ENCODE data around the gene ENO2. TPM values are rescaled to one million over a fixed set of nuclear protein-coding genes. Genes with fewer than 3 reads are reported as not detected.
"Not testable (repeated sequence)": the region's sequence is repeated elsewhere in the genome, so short reads cannot be mapped to it uniquely, and the experiment has no call there.

ENO2 gene
- total RNA-seq (100 to 1,000 TPM; 187 to 190 TPM), polyA plus RNA-seq (10 to 100 TPM; 28.4 to 35.8 TPM)

DNA sequence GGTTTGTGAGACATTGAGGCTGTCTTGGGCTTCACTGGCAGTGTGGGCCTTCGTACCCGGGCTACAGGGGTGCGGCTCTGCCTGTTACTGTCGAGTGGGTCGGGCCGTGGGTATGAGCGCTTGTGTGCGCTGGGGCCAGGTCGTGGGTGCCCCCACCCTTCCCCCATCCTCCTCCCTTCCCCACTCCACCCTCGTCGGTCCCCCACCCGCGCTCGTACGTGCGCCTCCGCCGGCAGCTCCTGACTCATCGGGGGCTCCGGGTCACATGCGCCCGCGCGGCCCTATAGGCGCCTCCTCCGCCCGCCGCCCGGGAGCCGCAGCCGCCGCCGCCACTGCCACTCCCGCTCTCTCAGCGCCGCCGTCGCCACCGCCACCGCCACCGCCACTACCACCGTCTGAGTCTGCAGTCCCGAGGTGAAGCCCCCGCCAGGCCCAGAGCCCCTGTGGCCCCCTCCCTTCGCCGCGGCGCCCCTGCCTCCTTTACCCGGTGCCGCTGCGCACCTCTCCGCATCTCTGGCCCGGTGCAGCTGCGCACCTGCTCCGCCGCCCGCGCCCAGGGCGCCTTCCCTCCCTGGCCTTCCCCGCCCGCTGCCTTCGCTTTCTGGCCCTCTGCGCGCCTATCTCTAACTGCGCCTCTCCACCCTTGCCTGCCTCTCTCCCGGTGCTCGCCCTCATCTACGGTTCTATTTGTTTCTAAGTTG lies at the start of gene ENO2:
Gene ENO2 (plus strand): TSS at position 335 of the 701 bp plus-strand sequence. CDS start 1,253 bp downstream, outside the sequence.
- CTCF ChIA-PET (ENCODE audit: partially characterized antibody), result interaction anchor here (0.7 to 5.7 kb wide), 6 partner anchors 9 to 45 kb away, joined by 3 to 44 read pairs (median 4); partner anchors contain the start of gene SPSB2
- Mint-ChIP-seq H3K27me3 (no peaks in the 10 kb centered on the region), H3K4me3 (peak within 1 kb of the TSS; percentile 90 to 98 (median 96)), H3K4me1 (peaks cover 12 to 44% (median 27%) of the 10 kb centered on the region in 4 donors), H3K27ac (peak within 1 kb of the TSS; percentile 88 to 98 (median 96)), H3K9me3 (peaks cover 0 to 3% (median 0%) of the 10 kb centered on the region in 8 donors), H3K36me3 (peaks cover 10 to 27% of the 10 kb centered on the region in 2 donors)
- peak; percentile 83 to 93 (median 85) for DNase-seq
- peak within 1 kb of the TSS; percentile 77 for H3K27ac ChIP-seq (ENCODE audit: low read depth, low read length)
- H3K27me3 ChIP-seq (ENCODE audit: insufficient read depth, low read length), result no peaks in the 10 kb centered on the region
- intact Hi-C loops (cut with micrococcal nuclease), result loop anchor here (1.0 kb wide), 5 partner anchors 10 to 41 kb away; partner anchors contain the start of genes C12orf57, LRRC23 and SPSB2
- H3K9me3 ChIP-seq (ENCODE audit: control insufficient read depth in 1 of 2, low read length in 2 of 2), result no peaks in the 10 kb centered on the region
- H3K36me3 ChIP-seq (ENCODE audit: insufficient read depth, low read length), result peaks cover 10% of the 10 kb centered on the region
- POLR2A ChIA-PET (ENCODE audit: partially characterized antibody), result interaction anchor here (0.6 to 6.8 kb wide), 22 partner anchors 9 to 275 kb away, joined by 3 to 58 read pairs (median 6); partner anchors contain the start of genes ATN1, C12orf57, C1RL and CDCA3
- peaks cover 29% of the 10 kb centered on the region for H3K4me1 ChIP-seq (ENCODE audit: insufficient read depth, low read length)
- H3K4me3 ChIP-seq (ENCODE audit: low read length in 2 of 2), result peak within 1 kb of the TSS; percentile 69 to 76

DNA sequence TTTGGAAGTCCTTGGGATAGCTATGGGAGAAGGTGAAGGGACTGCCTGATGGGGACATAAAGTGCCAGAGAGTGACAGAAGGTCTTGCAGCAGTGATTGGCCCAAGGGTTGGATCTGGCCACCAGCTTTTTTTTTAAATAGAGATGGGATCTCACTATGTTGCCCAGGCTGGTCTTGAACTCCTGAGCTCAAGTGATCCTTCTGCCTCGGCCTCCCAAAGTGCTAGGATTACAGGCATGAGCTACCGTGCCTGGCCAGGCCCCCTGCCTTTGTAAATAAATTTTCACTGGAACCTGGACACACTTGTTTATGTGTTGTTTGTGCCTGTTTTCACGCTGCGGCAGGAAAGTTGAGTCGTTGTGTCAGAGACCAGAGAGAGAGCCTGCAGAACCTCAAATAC lies 49.1 kb upstream of the ENO2 start:
- Mint-ChIP-seq H3K36me3 (peaks cover 37 to 74% of the 10 kb centered on the region in 2 donors), H3K27ac (peak overlapping the region in 6 of 7 donors; percentile 17 to 83 (median 58)), H3K4me3 (peak overlapping the region in 5 of 8 donors; percentile 6 to 95 (median 52)), H3K4me1 (peaks cover 20 to 35% (median 28%) of the 10 kb centered on the region in 4 donors)
- Histone ChIP-seq H3K4me1 (ENCODE audit: insufficient read depth, low read length) (peaks cover 31% of the 10 kb centered on the region), H3K36me3 (ENCODE audit: insufficient read depth, low read length) (peaks cover 39% of the 10 kb centered on the region)
- DNase-seq; H3K27me3 Mint-ChIP-seq; intact Hi-C loops (cut with micrococcal nuclease); H3K9me3 ChIP-seq (ENCODE audit: control insufficient read depth in 1 of 2, low read length in 2 of 2); H3K9me3 Mint-ChIP-seq; H3K27ac ChIP-seq (ENCODE audit: low read depth, low read length); H3K4me3 ChIP-seq (ENCODE audit: low read length in 2 of 2); H3K27me3 ChIP-seq (ENCODE audit: insufficient read depth, low read length): not testable (repeated sequence)
- ChIA-PET POLR2A (ENCODE audit: partially characterized antibody) (interaction anchor here (1.0 to 11.0 kb wide), 3 partner anchors 11 to 79 kb away, joined by 3 to 270 read pairs (median 8); partner anchors contain the start of genes C12orf57, CDCA3, RNU7-1 and USP5), CTCF (ENCODE audit: partially characterized antibody) (interaction anchor here (1.1 to 1.5 kb wide), 4 partner anchors 10 to 242 kb away, joined by 3 to 7 read pairs (median 5); partner anchors contain the start of gene CDCA3)

DNA sequence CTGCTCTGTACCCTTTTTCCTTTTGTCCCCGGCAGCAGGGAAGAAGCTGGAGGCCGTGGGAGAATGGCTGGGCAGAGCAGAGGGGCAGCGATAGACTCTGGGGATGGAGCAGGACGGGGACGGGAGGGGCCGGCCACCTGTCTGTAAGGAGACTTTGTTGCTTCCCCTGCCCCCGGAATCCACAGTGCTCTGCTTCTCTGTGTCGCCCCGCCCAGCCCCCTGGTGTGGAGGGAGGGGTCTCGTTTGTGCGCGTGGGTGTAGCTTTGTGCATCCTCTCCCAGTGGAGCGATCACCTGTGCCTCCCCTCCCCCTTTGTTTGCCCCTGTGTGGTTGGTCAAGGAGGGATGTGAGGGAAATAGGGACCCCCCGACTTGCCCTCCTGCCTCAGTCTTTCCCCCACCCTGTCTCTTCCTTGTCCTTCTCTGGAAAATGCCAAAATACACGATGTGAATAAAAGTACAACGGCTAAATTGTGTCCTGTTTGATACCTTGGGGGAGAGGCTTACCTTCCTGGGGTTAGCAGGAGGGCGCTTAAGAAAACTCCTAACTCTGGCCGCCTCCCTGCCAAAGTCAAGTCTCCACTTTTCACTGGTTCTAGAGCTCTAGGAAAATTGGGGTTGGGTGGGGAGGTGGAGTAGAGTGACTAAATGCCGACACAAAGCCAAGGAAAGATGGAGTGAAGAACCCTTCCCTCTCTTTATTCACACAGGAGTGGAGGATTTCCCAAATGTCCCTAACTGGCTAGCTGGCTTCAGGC lies 48.0 kb upstream of the ENO2 start:
- Histone ChIP-seq H3K4me1 (ENCODE audit: insufficient read depth, low read length) (peaks cover 41% of the 10 kb centered on the region), H3K27me3 (ENCODE audit: insufficient read depth, low read length) (no peaks in the 10 kb centered on the region), H3K9me3 (ENCODE audit: control insufficient read depth in 1 of 2, low read length in 2 of 2) (no peaks in the 10 kb centered on the region), H3K36me3 (ENCODE audit: insufficient read depth, low read length) (peaks cover 37% of the 10 kb centered on the region), H3K27ac (ENCODE audit: low read depth, low read length) (peak overlapping the region; percentile 69), H3K4me3 (ENCODE audit: low read length in 2 of 2) (peak overlapping the region in 1 of 2 donors; percentile 67)
- peaks cover 25 to 45% (median 38%) of the 10 kb centered on the region in 4 donors for H3K4me1 Mint-ChIP-seq
- POLR2A ChIA-PET (ENCODE audit: partially characterized antibody), result interaction anchor here (0.5 to 11.0 kb wide), 20 partner anchors 12 to 286 kb away, joined by 3 to 270 read pairs (median 4); partner anchors contain the start of genes C12orf57, C1RL, CD4 and CDCA3
- DNase-seq, result no peak
- CTCF ChIA-PET (ENCODE audit: partially characterized antibody), result interaction anchor here (1.0 to 9.2 kb wide), 9 partner anchors 12 to 260 kb away, joined by 3 to 151 read pairs (median 6); partner anchors contain the start of genes C12orf57, C1RL, CDCA3 and RNU7-1
- H3K27me3 Mint-ChIP-seq, result no peaks in the 10 kb centered on the region
- intact Hi-C loops (cut with micrococcal nuclease), result no loop called here
- H3K9me3 Mint-ChIP-seq, result no peaks in the 10 kb centered on the region
- H3K4me3 Mint-ChIP-seq, result peak overlapping the region; percentile 86 to 96 (median 92)
- peaks cover 30 to 70% of the 10 kb centered on the region in 2 donors for H3K36me3 Mint-ChIP-seq
- H3K27ac Mint-ChIP-seq, result peak overlapping the region in 6 of 7 donors; percentile 57 to 93 (median 87)

DNA sequence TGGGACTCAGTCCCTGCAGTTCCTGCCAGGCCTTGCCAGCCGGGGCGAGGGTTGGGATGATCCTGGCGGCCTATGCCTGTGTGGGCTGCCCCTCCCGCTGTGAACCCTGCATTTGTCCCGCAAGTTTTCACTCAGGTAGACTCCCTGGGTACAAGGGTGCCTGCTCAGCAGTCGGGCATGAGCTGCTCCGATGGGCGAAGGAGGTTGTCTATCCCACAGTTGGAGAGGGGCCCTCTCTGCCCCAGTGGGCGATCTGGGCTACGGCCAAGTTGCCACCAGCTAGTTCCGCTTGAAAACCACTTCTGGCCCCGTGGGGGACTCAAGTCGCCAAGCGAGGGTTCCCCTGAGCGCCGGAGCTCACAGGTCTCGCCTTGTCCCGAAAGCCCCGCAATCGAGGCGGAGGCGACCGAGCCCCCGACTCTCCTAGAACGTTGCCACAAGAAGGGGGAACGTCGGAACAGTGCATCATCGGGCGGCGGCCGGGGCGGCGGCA lies 47.4 kb upstream of the ENO2 start:
- H3K4me1 Mint-ChIP-seq, result peaks cover 30 to 52% (median 43%) of the 10 kb centered on the region in 4 donors
- peaks cover 24 to 70% of the 10 kb centered on the region in 2 donors for H3K36me3 Mint-ChIP-seq
- no peaks in the 10 kb centered on the region for H3K9me3 Mint-ChIP-seq
- H3K27me3 Mint-ChIP-seq, result no peaks in the 10 kb centered on the region
- intact Hi-C loops (cut with micrococcal nuclease), result loop anchor here (1.0 kb wide), 3 partner anchors 15 to 103 kb away; partner anchors contain the start of genes EMG1, LRRC23, PHB2 and USP5
- peaks cover 33% of the 10 kb centered on the region for H3K36me3 ChIP-seq (ENCODE audit: insufficient read depth, low read length)
- H3K9me3 ChIP-seq (ENCODE audit: control insufficient read depth in 1 of 2, low read length in 2 of 2), result no peaks in the 10 kb centered on the region
- H3K4me3 Mint-ChIP-seq, result peak overlapping the region; percentile 86 to 96 (median 92)
- peak in 2 of 5 donors; percentile 17 to 80 for DNase-seq
- H3K4me1 ChIP-seq (ENCODE audit: insufficient read depth, low read length), result peaks cover 48% of the 10 kb centered on the region
- H3K27ac Mint-ChIP-seq, result peak overlapping the region; percentile 82 to 94 (median 91)
- peak overlapping the region; percentile 36 to 67 for H3K4me3 ChIP-seq (ENCODE audit: low read length in 2 of 2)
- ChIA-PET POLR2A (ENCODE audit: partially characterized antibody) (interaction anchor here (0.5 to 11.0 kb wide), 28 partner anchors 13 to 287 kb away, joined by 3 to 270 read pairs (median 4); partner anchors contain the start of genes C12orf57, C1RL, CD4 and CDCA3), CTCF (ENCODE audit: partially characterized antibody) (interaction anchor here (1.0 to 9.2 kb wide), 8 partner anchors 14 to 259 kb away, joined by 3 to 151 read pairs (median 6); partner anchors contain the start of genes C12orf57, C1RL, CDCA3 and RNU7-1)
- H3K27me3 ChIP-seq (ENCODE audit: insufficient read depth, low read length), result no peaks in the 10 kb centered on the region
- H3K27ac ChIP-seq (ENCODE audit: low read depth, low read length), result peak overlapping the region; percentile 69

DNA sequence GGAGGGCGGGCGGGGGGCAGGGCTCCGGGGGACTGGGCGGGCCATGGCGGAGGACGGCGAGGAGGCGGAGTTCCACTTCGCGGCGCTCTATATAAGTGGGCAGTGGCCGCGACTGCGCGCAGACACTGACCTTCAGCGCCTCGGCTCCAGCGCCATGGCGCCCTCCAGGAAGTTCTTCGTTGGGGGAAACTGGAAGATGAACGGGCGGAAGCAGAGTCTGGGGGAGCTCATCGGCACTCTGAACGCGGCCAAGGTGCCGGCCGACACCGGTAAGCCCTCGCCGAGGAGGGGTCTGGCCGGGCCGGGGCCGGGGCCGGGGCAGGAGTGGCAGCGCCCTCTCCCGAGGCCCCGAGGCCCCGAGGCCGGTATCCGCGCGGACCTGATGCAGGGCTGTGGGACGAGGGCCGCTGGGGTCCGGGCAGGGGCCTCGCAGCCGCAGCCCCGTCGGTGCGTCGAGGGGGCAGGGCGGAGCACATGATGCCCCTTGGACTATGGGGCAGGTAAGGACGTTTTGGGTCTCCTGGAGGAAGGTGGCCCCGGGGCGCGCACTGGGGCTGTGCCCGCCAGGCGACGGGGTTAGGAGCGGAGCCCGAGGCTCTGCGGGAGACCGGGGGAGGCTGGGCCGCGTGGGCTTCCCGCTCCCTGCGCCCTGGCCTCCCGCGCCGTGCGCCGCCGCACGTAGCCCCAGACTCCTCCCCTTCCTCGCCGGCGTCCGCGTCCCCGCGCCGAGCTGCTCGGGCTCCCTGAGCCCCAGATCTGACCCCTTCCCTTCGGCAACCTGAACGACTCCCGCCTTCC lies 46.8 kb upstream of the ENO2 start, which contains the start of gene TPI1:
Gene TPI1 (plus strand): TSS at position 119 of the 798 bp plus-strand sequence. CDS start 36 bp downstream, at position 155.
- CTCF ChIA-PET (ENCODE audit: partially characterized antibody), result interaction anchor here (0.6 to 9.2 kb wide), 10 partner anchors 15 to 243 kb away, joined by 3 to 151 read pairs (median 8); partner anchors contain the start of genes C12orf57, C1RL, CDCA3 and LRRC23
- POLR2A ChIA-PET (ENCODE audit: partially characterized antibody), result interaction anchor here (0.7 to 11.0 kb wide), 30 partner anchors 9 to 241 kb away, joined by 3 to 270 read pairs (median 4); partner anchors contain the start of genes C12orf57, C1RL, CD4 and CDCA3
- peak; percentile 59 to 68 (median 62) for DNase-seq
- H3K9me3 ChIP-seq (ENCODE audit: control insufficient read depth in 1 of 2, low read length in 2 of 2), result no peaks in the 10 kb centered on the region
- no peaks in the 10 kb centered on the region for H3K27me3 Mint-ChIP-seq
- no peaks in the 10 kb centered on the region for H3K9me3 Mint-ChIP-seq
- H3K36me3 ChIP-seq (ENCODE audit: insufficient read depth, low read length), result peaks cover 27% of the 10 kb centered on the region
- H3K4me3 Mint-ChIP-seq, result peak within 1 kb of the TSS; percentile 89 to 96 (median 92)
- peaks cover 51% of the 10 kb centered on the region for H3K4me1 ChIP-seq (ENCODE audit: insufficient read depth, low read length)
- peak within 1 kb of the TSS; percentile 36 to 67 for H3K4me3 ChIP-seq (ENCODE audit: low read length in 2 of 2)
- peaks cover 33 to 58% (median 48%) of the 10 kb centered on the region in 4 donors for H3K4me1 Mint-ChIP-seq
- H3K36me3 Mint-ChIP-seq, result peaks cover 20 to 71% of the 10 kb centered on the region in 2 donors
- intact Hi-C loops (cut with micrococcal nuclease), result loop anchor here (1.0 kb wide), 4 partner anchors 15 to 151 kb away; partner anchors contain the start of genes EMG1, LPCAT3, LRRC23 and PHB2
- peak within 1 kb of the TSS; percentile 69 for H3K27ac ChIP-seq (ENCODE audit: low read depth, low read length)
- no peaks in the 10 kb centered on the region for H3K27me3 ChIP-seq (ENCODE audit: insufficient read depth, low read length)
- H3K27ac Mint-ChIP-seq, result peak within 1 kb of the TSS; percentile 91 to 97 (median 93)
